Measurements from ENCODE around the gene ATOX1.

GRCh38 chr5:151780348-151780747, 21.9 kb upstream of the ATOX1 start:
- no peak for TF ChIP-seq CTCF (IDR thresholded peaks at IDR 0.05; ENCODE audit: low read depth, low read length)
- TF ChIP-seq EZH2phosphoT487 (IDR thresholded peaks at IDR 0.05; ENCODE audit: low read depth), result no peak

Measured in OCI-LY3 (cell line).